SK-N-MC (cell line): ENCODE results near the gene NHSL1.
A peak's percentile ranks its signal among the peaks of the same experiment; 100 is the strongest.

ENCODE experiments used
- DNase-seq: peaks from one replicate; pipeline ENCODE4 v3.0.0-alpha.2; 2011; ENCODE audit warnings: low read depth, low spot score
- H3K27ac ChIP-seq: fragments of 200-600 bp; sonication (generic); 2 replicates; pipeline ENCODE4 v1.5.1; 2016; ENCODE audit warnings: mixed run types
- H3K36me3 ChIP-seq: fragments of 200-600 bp; sonication (generic); 2 replicates; pipeline ENCODE4 v1.6.1; 2017; ENCODE audit warnings: antibody characterized with exemption, low read length, mixed read lengths; ENCODE audit not compliant: insufficient read depth
- H3K4me3 ChIP-seq: fragments of 200-600 bp; sonication (generic); 2 replicates; pipeline ENCODE4 v1.5.1; 2016
- H3K9ac ChIP-seq: fragments of 200-600 bp; sonication (generic); 2 replicates; pipeline ENCODE4 v1.8.0; 2017; ENCODE audit warnings: mixed run types, mixed read lengths; ENCODE audit not compliant: insufficient read length
- H3K9me3 ChIP-seq: fragments of 200-600 bp; sonication (generic); 2 replicates; pipeline ENCODE4 v1.6.1; 2017; ENCODE audit warnings: low read depth, mild to moderate bottlenecking, antibody characterized with exemption, low read length, moderate library complexity, mixed read lengths
- EZH2 ChIP-seq: fragments of 200-600 bp; sonication (generic); IDR thresholded peaks from one replicate; pipeline ENCODE4 v1.6.1; 2017; ENCODE audit warnings: antibody characterized with exemption
- FOXP2 ChIP-seq: optimal IDR thresholded peaks from 2 replicates; pipeline ENCODE3; 2011; ENCODE audit warnings: mild to moderate bottlenecking, moderate library complexity; ENCODE audit not compliant: insufficient read depth; ENCODE audit errors: extremely low read length, control extremely low read depth
- POLR2AphosphoS5 ChIP-seq: IDR thresholded peaks from 2 replicates; pipeline ENCODE4 v1.6.1; 2012; ENCODE audit warnings: mild to moderate bottlenecking, low read depth, low read length, borderline replicate concordance

Gene NHSL1

DNA sequence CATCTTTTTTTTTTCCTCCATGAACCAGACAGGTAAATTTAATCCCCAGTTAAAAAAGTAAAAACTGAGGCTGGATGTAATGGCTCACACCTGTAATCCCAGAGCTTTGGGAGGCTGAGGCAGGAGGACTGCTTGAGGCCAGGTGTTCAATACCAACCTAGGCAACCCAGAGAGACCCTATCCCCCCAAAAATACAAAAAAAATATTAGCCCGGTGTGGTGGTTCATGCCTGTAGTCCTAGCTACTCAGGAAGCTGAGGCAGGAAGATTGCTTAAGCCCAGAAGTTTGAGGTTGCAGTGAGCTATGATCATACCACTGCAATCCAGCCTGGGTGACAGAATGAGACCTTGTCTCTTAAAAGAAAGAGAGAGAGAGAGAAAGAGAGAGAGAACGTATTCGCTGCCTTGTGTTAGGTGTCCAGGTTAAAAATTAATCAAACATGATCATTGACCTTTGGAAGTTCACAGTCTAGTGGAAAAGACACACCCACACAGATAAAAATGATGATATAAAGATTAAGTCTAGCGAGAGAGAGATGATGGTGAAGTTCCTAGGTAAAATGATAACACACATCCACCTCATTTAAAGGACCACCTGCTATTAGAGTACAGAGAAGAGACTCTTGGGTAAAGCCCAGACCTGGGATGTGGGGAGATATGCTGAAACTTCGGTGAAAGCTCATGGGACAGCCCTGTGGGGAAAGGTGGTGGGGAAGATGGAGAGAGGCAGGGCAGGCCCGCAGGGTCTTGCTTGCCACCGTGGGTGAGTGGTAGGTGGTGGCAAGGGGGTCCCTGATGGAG, 4.8 kb upstream of the NHSL1 start:
- no peak overlapping the region for H3K27ac ChIP-seq
- no peaks in the 10 kb centered on the region for H3K9me3 ChIP-seq
- TF ChIP-seq FOXP2 (no peak), POLR2AphosphoS5 (no peak), EZH2 (no peak)
- H3K9ac ChIP-seq, result no peak overlapping the region
- DNase-seq, result no peak
- H3K4me3 ChIP-seq, result no peak overlapping the region
- no peaks in the 10 kb centered on the region for H3K36me3 ChIP-seq

DNA sequence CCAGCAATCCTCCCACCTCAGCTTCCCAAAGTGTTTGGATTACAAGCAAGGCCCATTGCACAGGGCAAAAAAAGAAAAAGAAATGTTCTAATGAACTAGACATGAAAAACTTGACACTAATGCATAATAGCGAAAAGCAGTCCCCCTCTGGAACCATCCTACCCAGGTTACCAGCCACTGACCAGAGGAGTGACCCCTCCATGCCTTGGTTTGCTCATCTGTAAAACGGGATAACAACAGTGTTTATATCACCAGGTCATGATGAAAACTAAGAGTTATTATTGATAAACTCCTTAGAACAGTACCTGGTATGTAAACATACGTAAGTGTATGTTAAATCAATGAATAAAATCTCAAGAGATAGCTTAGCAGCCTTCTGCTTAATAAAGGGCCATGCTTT, 3.3 kb upstream of the NHSL1 start:
- Histone ChIP-seq H3K36me3 (no peaks in the 10 kb centered on the region), H3K27ac (no peak overlapping the region), H3K9me3 (no peaks in the 10 kb centered on the region), H3K4me3 (no peak overlapping the region), H3K9ac (no peak overlapping the region)
- DNase-seq, result no peak
- TF ChIP-seq FOXP2 (no peak), POLR2AphosphoS5 (no peak), EZH2 (no peak)

DNA sequence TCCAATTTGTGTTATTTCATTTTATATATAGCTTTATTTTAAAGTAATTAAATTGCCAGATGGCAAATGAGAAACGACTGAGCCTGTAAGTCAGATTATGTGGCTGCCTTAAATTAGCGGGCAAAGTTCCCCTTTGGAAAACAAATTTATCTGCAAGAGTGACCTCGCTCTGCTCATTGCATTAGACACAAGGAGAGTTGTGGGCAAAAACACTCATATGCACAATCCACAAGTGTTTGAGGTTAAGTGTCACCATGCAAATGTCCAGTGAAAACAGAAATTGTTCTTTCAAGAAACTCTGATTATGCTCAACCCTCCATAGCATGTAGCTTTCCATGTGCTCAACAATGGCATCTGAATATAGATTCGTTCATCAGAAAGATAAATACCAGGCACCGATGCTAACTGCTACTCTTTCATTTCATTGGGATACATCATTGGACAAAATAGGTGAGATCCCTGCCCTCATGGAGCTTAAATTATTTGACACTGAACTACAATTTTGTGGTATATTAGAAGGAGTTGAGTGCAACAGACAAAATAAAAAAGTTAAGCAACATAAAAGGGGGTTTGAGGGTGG, 1.7 kb upstream of the NHSL1 start:
- H3K36me3 ChIP-seq, result no peaks in the 10 kb centered on the region
- no peak overlapping the region for H3K4me3 ChIP-seq
- TF ChIP-seq POLR2AphosphoS5 (no peak), EZH2 (no peak), FOXP2 (no peak)
- DNase-seq, result no peak
- H3K9ac ChIP-seq, result no peak overlapping the region
- H3K9me3 ChIP-seq, result no peaks in the 10 kb centered on the region
- H3K27ac ChIP-seq, result no peak overlapping the region

DNA sequence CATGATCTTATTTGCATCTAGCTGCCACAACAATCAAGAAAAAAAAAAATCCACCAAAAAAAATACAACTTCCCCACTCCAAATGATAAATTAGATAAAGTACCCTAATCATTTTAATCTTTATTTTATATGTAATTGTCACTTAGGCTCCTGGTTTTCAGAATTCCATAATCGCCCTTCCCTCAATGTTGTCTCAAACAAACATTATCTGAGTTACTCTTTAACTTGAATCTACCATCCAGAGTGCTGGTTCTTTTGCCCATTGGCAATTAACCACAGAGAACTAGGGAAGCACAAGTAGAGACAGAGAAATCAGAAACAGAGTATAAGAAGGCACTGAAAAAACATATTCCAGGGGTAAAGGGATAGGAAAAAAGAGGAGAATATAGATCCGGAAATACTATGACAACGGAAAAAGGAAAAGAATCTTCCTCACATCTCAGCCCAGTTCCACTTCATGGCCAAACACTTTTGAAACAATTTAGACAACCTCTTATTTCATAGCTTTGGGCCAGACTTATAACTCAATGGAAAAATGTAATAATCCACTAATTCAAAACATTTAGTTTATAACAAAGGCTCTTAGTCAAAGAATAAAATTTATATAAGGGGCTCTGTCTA, 861 bp upstream of the NHSL1 start:
- H3K9ac ChIP-seq, result no peak overlapping the region
- no peak overlapping the region for H3K4me3 ChIP-seq
- H3K27ac ChIP-seq, result peak overlapping the region; percentile 28; the same call in 1 of the 2 replicates
- H3K9me3 ChIP-seq, result no peaks in the 10 kb centered on the region
- TF ChIP-seq EZH2 (no peak), FOXP2 (no peak), POLR2AphosphoS5 (no peak)
- no peak for DNase-seq
- H3K36me3 ChIP-seq, result no peaks in the 10 kb centered on the region

DNA sequence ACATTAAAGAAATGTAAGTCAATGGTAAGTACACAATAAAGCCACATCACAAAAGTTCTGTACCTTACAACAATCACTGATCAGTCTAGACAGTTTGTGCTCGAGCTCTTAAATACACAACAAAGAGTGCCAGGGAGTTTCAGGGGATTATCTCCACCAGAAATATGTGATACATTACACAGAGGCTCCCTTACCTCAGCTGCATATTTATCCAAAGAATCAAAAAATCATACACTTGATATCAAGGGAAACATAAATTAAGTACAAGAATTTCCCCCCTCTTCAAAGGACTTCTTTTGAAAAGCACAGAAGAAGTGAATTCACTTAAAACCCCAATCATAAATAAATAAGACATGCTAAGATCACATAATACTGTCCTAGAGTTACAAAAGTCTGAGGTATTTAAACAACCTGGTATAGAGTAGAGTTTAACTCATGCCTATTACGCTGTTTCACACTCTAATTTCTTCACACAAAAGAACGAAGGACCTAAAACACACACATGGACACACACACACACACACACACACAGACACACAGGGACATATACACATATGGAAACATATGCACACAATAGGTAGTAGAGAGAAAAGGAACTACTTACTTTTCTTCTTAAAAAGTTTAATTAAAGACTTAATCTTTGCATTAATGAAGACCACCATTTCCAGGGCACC, 528 bp downstream of the NHSL1 start:
- H3K9me3 ChIP-seq, result no peaks in the 10 kb centered on the region
- H3K9ac ChIP-seq, result no peak overlapping the region
- H3K4me3 ChIP-seq, result no peak overlapping the region
- H3K27ac ChIP-seq, result no peak overlapping the region; the same call in 1 of the 2 replicates
- TF ChIP-seq FOXP2, result no peak
- TF ChIP-seq POLR2AphosphoS5, result no peak
- no peak for TF ChIP-seq EZH2
- DNase-seq, result no peak
- no peaks in the 10 kb centered on the region for H3K36me3 ChIP-seq

DNA sequence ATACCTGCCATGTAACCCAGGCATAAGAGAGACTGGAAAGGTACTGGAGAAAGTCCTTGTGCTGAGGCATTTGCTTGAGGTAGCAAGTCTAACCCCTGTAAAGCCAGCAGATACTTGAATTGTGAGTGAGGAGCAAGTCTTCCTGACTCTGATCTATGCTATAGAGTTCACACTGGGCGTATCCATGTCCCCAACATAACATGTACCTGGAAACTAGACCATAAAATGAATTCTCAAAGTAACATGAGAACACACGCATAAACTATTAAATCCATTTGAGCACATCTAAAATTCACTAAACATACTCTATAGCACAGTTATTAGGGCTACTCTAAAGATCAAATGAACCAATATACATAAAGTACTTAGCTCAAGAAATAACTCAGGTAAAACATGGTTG, 2.0 kb downstream of the NHSL1 start:
- H3K27ac ChIP-seq, result no peak overlapping the region
- no peak for TF ChIP-seq FOXP2
- no peak for TF ChIP-seq EZH2
- TF ChIP-seq POLR2AphosphoS5, result no peak
- H3K4me3 ChIP-seq, result no peak overlapping the region
- no peak for DNase-seq
- H3K9ac ChIP-seq, result no peak overlapping the region
- no peaks in the 10 kb centered on the region for H3K36me3 ChIP-seq
- no peaks in the 10 kb centered on the region for H3K9me3 ChIP-seq

DNA sequence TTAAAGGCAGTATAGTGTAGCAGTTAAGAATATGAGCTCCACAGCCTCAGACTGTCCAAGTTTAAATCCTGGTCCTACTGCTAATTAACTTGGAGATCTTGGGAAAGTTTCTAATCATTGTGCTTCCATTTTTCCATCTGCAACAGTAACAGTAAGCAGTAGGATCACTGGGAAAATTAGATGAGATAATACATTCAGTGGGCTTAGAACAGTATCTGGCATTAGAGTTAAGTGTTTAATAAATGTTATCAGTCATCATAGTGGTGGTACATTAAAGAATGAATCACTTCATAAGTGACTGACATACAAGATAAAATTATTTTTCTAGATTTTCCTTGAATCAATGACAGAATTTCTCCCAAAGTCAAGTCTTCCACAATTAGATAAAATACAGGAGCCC, 5.0 kb downstream of the NHSL1 start:
- no peaks in the 10 kb centered on the region for H3K36me3 ChIP-seq
- TF ChIP-seq POLR2AphosphoS5 (no peak), EZH2 (no peak), FOXP2 (no peak)
- H3K27ac ChIP-seq, result no peak overlapping the region; the same call in 1 of the 2 replicates

DNA sequence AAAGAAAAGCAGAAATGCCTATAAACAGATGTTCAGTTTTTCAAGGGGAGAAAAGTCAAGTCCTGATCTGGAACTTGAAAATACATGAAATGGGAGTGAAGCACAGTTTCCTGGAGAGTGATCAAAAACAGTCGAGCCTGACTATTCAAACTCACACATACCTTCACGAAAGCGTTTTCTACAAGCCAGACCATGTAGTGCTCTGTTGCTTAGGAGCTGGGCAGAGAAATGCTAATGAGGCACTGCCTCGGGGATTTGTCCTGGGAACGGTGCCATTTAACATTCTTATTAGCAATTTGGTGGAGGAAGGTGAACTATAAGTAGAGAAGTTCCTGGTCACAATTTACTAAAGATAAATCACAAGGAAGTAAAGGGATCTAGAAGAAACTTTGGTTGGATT, 5.9 kb downstream of the NHSL1 start:
- no peak for TF ChIP-seq EZH2
- 0 out of 2 replicates have a peak, but pooled peaks have one; percentile 15 for TF ChIP-seq POLR2AphosphoS5
- no peak for TF ChIP-seq FOXP2
- peak; percentile 73 for DNase-seq
- Histone ChIP-seq H3K4me3 (peak overlapping the region; percentile 56), H3K27ac (peak overlapping the region; percentile 71), H3K9ac (no peak overlapping the region), H3K9me3 (no peaks in the 10 kb centered on the region), H3K36me3 (no peaks in the 10 kb centered on the region)

More for the DNA sequence above, 5.0 kb downstream of the NHSL1 start:
- no peak for DNase-seq
- H3K9ac ChIP-seq, result no peak overlapping the region
- H3K4me3 ChIP-seq, result no peak overlapping the region
- H3K9me3 ChIP-seq, result no peaks in the 10 kb centered on the region
